Renal pelvis (tissue), 12 donors: ENCODE data around the gene NUMA1. TPM values are rescaled to one million over a fixed set of nuclear protein-coding genes. Genes with fewer than 3 reads are reported as not detected.

Source experiments
- DNase-seq: peaks from one replicate; pipeline ENCODE4 v3.0.0-alpha.2; 2013
- long read RNA-seq, 16 experiments: transcript quantifications; one replicate each; lab custom pipeline, GENCODE V29; 2026
- polyA plus RNA-seq, 3 donors: library from polyadenylated mRNA; unstranded; fragments of 120-200 nt; gene quantifications; one replicate each; pipeline ENCODE4 v1.2.1, GENCODE V29; 2013; ENCODE audit not compliant: insufficient read length in 3 of 3

NUMA1 gene, protein sequence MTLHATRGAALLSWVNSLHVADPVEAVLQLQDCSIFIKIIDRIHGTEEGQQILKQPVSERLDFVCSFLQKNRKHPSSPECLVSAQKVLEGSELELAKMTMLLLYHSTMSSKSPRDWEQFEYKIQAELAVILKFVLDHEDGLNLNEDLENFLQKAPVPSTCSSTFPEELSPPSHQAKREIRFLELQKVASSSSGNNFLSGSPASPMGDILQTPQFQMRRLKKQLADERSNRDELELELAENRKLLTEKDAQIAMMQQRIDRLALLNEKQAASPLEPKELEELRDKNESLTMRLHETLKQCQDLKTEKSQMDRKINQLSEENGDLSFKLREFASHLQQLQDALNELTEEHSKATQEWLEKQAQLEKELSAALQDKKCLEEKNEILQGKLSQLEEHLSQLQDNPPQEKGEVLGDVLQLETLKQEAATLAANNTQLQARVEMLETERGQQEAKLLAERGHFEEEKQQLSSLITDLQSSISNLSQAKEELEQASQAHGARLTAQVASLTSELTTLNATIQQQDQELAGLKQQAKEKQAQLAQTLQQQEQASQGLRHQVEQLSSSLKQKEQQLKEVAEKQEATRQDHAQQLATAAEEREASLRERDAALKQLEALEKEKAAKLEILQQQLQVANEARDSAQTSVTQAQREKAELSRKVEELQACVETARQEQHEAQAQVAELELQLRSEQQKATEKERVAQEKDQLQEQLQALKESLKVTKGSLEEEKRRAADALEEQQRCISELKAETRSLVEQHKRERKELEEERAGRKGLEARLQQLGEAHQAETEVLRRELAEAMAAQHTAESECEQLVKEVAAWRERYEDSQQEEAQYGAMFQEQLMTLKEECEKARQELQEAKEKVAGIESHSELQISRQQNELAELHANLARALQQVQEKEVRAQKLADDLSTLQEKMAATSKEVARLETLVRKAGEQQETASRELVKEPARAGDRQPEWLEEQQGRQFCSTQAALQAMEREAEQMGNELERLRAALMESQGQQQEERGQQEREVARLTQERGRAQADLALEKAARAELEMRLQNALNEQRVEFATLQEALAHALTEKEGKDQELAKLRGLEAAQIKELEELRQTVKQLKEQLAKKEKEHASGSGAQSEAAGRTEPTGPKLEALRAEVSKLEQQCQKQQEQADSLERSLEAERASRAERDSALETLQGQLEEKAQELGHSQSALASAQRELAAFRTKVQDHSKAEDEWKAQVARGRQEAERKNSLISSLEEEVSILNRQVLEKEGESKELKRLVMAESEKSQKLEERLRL (N-terminal part only)
- polyA plus RNA-seq, result 100 to 1,000 TPM; 289 to 335 (median 305) TPM
- long read RNA-seq, donor 1, transcript NUMA1-223 (14 exons, 2,766 nt), result major isoform, 12 of 59 reads
- long read RNA-seq, donor 1, partial matches to known transcripts, result 41 of 59 reads
- long read RNA-seq, donor 1, other reads (novel, unspliced or antisense), result 0 of 59 reads
- long read RNA-seq, donor 2, transcript NUMA1-223 (14 exons, 2,766 nt), result major isoform, 17 of 83 reads
- long read RNA-seq, donor 2, partial matches to known transcripts, result 60 of 83 reads
- long read RNA-seq, donor 2, other reads (novel, unspliced or antisense), result 0 of 83 reads
- long read RNA-seq, donor 3, transcript NUMA1-217 (7 exons, 2,276 nt), result minor isoform, 6 of 64 reads
- long read RNA-seq, donor 3, transcript NUMA1-223 (14 exons, 2,766 nt), result major isoform, 11 of 64 reads
- long read RNA-seq, donor 3, partial matches to known transcripts, result 44 of 64 reads
- long read RNA-seq, donor 3, other reads (novel, unspliced or antisense), result 0 of 64 reads
- long read RNA-seq, donor 4, full-length matches to known transcripts, result 15 of 42 reads
- long read RNA-seq, donor 4, partial matches to known transcripts, result 27 of 42 reads
- long read RNA-seq, donor 4, other reads (novel, unspliced or antisense), result 0 of 42 reads
- long read RNA-seq, donor 5, transcript NUMA1-223 (14 exons, 2,766 nt), result major isoform, 5 of 31 reads
- long read RNA-seq, donor 5, partial matches to known transcripts, result 20 of 31 reads
- long read RNA-seq, donor 5, other reads (novel, unspliced or antisense), result 0 of 31 reads
- long read RNA-seq, donor 6, transcript NUMA1-230 (2 exons, 592 nt), result minor isoform, 12 of 100 reads
- long read RNA-seq, donor 6, transcript NUMA1-223 (14 exons, 2,766 nt), result major isoform, 14 of 100 reads
- long read RNA-seq, donor 6, transcript NUMA1-217 (7 exons, 2,276 nt), result minor isoform, 5 of 100 reads
- long read RNA-seq, donor 6, partial matches to known transcripts, result 64 of 100 reads
- long read RNA-seq, donor 6, other reads (novel, unspliced or antisense), result 0 of 100 reads
- long read RNA-seq, donor 7, transcript NUMA1-223 (14 exons, 2,766 nt), result major isoform, 13 of 95 reads
- long read RNA-seq, donor 7, transcript NUMA1-217 (7 exons, 2,276 nt), result minor isoform, 6 of 95 reads
- long read RNA-seq, donor 7, partial matches to known transcripts, result 74 of 95 reads
- long read RNA-seq, donor 7, other reads (novel, unspliced or antisense), result 0 of 95 reads
- long read RNA-seq, donor 8, transcript NUMA1-223 (14 exons, 2,766 nt), result major isoform, 11 of 38 reads
- long read RNA-seq, donor 8, partial matches to known transcripts, result 23 of 38 reads
- long read RNA-seq, donor 8, other reads (novel, unspliced or antisense), result 0 of 38 reads
- long read RNA-seq, donor 9, transcript NUMA1-223 (14 exons, 2,766 nt), result major isoform, 24 of 115 reads
- long read RNA-seq, donor 9, partial matches to known transcripts, result 79 of 115 reads
- long read RNA-seq, donor 9, other reads (novel, unspliced or antisense), result 0 of 115 reads
- long read RNA-seq, donor 10, transcript NUMA1-230 (2 exons, 592 nt), result minor isoform, 6 of 137 reads
- long read RNA-seq, donor 10, transcript NUMA1-223 (14 exons, 2,766 nt), result major isoform, 17 of 137 reads
- long read RNA-seq, donor 10, partial matches to known transcripts, result 103 of 137 reads
- long read RNA-seq, donor 10, other reads (novel, unspliced or antisense), result 0 of 137 reads
- long read RNA-seq, donor 11, transcript NUMA1-223 (14 exons, 2,766 nt), result major isoform, 16 of 50 reads
- long read RNA-seq, donor 11, transcript NUMA1-217 (7 exons, 2,276 nt), result minor isoform, 6 of 50 reads
- long read RNA-seq, donor 11, partial matches to known transcripts, result 24 of 50 reads
- long read RNA-seq, donor 11, other reads (novel, unspliced or antisense), result 0 of 50 reads
- long read RNA-seq, donor 12, transcript NUMA1-223 (14 exons, 2,766 nt), result major isoform, 22 of 139 reads
- long read RNA-seq, donor 12, transcript NUMA1-230 (2 exons, 592 nt), result minor isoform, 9 of 139 reads
- long read RNA-seq, donor 12, partial matches to known transcripts, result 95 of 139 reads
- long read RNA-seq, donor 12, other reads (novel, unspliced or antisense), result 0 of 139 reads
- long read RNA-seq, donor 13, transcript NUMA1-223 (14 exons, 2,766 nt), result major isoform, 8 of 59 reads
- long read RNA-seq, donor 13, transcript NUMA1-217 (7 exons, 2,276 nt), result minor isoform, 5 of 59 reads
- long read RNA-seq, donor 13, transcript NUMA1-230 (2 exons, 592 nt), result minor isoform, 7 of 59 reads
- long read RNA-seq, donor 13, partial matches to known transcripts, result 35 of 59 reads
- long read RNA-seq, donor 13, other reads (novel, unspliced or antisense), result 0 of 59 reads
- long read RNA-seq, donor 14, result 0 reads
- long read RNA-seq, donor 15, transcript NUMA1-230 (2 exons, 592 nt), result minor isoform, 9 of 159 reads
- long read RNA-seq, donor 15, transcript NUMA1-223 (14 exons, 2,766 nt), result major isoform, 23 of 159 reads
- long read RNA-seq, donor 15, transcript NUMA1-217 (7 exons, 2,276 nt), result minor isoform, 6 of 159 reads
- long read RNA-seq, donor 15, partial matches to known transcripts, result 121 of 159 reads
- long read RNA-seq, donor 15, other reads (novel, unspliced or antisense), result 0 of 159 reads
- long read RNA-seq, donor 16, transcript NUMA1-217 (7 exons, 2,276 nt), result minor isoform, 5 of 86 reads
- long read RNA-seq, donor 16, transcript NUMA1-223 (14 exons, 2,766 nt), result major isoform, 20 of 86 reads
- long read RNA-seq, donor 16, partial matches to known transcripts, result 57 of 86 reads
- long read RNA-seq, donor 16, other reads (novel, unspliced or antisense), result 0 of 86 reads

DNA sequence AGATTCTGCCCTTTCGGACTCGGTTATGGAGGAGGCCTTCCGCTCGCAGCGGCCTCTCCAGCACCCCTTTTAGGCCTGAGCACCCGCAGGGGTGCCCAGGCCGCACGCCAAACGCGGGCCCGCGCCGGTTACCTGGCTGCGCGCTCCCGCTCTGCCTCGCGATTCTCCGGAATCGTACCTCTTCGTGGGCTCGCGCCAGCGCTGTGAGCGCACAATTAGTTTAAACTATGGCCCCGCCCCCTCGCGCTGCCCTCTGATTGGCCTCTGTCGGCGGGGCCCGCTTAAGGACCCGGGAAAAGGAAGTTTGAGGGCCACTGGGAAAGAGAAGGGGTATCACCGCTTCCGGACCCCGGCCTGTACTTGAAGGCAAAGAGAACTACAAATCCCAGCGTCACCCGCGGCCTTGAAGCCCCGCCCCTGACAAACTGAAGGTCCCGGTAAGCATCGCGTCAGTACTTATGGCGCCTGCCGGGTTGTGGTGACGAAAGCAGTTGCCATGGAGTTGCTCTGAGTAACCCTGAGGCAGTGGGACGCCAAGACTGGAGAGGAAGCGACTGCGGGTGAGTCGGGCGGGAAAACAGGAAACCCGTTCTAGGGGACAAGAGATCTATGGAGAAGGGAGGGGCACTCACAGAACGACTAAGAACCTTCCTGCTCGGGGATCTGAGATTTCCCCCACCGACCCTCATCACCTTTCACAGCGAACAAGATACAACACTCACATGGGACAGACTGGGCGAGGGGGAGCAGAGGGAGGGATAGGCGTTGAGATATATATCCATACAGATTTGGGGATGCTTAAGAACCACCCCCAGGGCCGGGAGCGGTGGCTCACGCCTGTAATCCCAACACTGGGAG, at the start of gene NUMA1, which contains the start of gene LRRC51:
NUMA1 (minus strand) TSS at position 217 of the 858 bp plus-strand sequence. CDS start 44,599 bp downstream, outside the sequence.
LRRC51 (plus strand) TSS at position 525 of the 858 bp plus-strand sequence. CDS start 8,234 bp downstream, outside the sequence.
- peak; percentile 100 for DNase-seq

GRCh38 chr11:72129381-72129780, 49.0 kb upstream of the NUMA1 start:
- no peak for DNase-seq

DNA sequence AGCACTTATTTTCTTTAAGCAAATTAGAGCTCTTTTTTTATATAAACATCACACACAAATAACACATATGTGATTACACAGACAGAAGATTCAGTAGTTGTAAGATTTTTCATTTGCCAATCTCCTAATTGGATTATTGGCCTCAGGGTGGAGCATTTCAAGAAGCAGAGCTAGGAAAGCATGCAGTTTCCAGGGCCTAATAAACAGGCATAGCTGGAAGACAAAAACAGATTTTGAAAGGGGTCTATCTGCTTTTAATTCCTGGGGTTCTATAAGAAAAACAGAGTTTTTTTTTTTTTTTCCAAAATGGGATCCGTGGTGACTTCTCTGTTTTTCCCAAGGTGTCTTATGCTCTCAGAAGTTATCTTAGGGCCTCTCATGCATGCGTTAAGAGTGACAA, 47.6 kb upstream of the NUMA1 start:
- DNase-seq, result no peak

GRCh38 chr11:72125956-72126355, 45.6 kb upstream of the NUMA1 start:
- DNase-seq, result no peak

- DNase-seq, result no peak
Measured at GRCh38 chr11:72124046-72124445, 43.7 kb upstream of the NUMA1 start.

DNA sequence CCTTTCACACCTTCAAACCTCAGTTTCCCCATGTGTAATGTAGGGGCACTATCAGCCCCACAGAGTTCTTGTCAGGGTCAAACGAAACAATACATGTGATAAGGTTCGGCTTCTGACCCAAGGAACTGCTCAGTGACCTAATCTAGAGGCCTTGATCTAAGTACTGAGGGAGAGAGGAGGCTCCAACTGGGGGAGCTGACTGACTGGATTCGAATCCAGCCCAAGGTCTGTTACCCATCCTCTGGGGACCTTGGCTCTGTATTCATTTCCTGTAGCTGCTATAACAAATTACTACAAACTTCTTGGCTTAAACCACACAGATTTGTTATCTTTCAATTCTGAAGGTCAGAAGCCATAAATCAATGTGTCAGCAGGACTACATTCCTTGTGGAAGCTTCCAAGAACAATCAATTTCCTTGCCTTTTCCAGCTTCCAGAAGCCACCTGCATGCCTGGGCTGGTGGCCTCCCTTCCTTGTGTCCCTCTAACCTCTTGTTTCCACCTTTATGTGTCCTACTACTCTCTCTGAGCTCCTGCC, 42.8 kb upstream of the NUMA1 start:
- DNase-seq, result no peak

DNA sequence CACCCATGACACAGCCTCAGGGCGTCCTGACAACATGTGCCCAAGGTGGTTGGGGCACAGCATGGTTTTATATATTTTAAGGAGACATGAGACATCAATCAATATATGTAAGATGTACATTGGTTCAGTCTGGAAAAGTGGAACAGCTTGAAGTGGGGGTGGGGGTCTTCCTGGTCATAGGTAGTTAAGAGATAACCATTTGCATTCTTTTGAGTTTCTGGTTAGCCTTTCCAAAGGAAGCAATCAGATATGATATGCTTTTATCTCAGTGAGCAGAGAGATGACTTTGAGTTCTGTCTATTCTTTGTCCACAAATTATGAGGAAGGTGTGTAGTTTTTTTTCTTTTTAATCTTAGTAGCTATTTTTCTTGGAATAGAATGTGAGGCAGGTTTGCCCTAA, 42.3 kb upstream of the NUMA1 start:
- DNase-seq, result no peak

DNA sequence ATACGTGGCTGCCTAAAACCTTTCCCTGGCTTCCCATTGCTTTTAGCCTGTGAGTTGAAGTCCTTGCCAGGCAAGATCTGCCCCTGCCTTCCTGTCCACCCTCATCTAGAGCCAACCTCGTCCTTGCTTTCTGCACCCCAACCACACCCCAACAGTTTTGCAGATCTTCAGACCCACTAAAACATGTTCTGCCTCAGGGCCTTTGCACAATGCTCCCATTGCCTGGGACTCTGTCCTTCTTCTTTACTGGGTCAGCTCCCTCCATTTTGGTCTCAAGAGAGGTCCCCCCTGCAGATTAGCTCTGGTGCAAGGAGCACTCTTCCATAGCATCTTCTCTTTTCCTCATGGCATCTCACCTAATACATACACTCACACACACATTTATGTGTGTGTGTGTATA, 40.6 kb upstream of the NUMA1 start:
- DNase-seq, result no peak

DNA sequence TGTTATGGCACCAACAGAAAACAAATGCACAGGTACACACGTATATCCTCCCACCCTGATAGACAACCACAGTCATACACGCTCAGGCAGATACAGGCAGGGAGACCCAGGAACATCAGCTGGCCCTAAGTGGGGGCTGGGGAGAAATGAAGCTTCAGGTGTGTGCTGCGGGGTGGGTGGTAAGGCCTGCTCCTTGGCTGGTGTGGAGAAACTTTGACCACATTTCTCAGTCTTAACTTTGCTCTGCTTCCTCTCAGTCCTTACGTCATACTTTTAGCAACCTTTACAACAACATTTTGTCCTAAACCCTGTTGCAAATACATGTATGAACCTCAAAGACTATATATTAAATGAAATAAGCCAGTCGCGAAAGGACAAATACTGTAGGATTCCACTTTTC, 38.9 kb upstream of the NUMA1 start:
- DNase-seq, result no peak

GRCh38 chr11:72116019-72116755, 35.8 kb upstream of the NUMA1 start:
- DNase-seq, result no peak

DNA sequence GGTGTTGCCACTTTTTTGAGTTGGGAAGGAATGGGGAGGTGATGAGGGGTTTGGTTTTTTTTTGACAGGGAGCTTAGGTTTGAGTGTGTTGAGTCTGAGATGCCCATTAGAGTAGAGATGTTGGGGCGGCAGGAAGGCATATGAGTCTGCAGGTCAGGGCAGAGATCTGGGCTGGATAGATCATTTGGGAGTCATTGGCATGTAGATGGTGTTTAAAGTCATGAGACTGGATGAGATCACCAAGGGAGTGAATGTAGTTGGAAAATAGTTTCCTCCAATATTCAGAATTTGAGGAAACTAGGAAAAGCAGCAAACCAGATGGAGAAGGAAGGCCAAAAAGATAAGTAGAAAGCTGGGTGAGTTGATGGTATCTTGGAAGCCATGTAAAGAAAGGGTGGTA, 34.2 kb upstream of the NUMA1 start:
- no peak for DNase-seq

GRCh38 chr11:72112978-72113808, 32.9 kb upstream of the NUMA1 start:
- no peak for DNase-seq
